ENCODE measurements around the gene ISG20.

DNA sequence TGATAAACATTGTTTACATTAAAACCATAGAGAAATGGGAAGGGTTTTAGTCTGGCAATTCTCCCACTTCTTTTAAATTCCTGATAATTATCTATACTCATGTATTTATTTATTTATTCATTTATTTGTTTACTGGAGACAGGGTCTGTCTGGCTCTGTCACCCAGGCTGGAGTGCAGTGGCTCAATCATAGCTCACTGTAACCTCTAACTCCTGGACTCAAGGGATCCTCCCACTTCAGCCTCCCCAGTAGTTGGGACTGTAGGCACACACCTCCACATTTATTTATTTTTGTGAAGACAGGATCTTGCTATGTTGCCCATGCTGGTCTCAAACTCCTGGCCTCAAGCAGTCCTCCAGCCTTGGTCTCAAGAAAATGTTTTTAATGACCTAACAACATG lies 20.1 kb upstream of the ISG20 start:
- TF ChIP-seq, protein P1, sequence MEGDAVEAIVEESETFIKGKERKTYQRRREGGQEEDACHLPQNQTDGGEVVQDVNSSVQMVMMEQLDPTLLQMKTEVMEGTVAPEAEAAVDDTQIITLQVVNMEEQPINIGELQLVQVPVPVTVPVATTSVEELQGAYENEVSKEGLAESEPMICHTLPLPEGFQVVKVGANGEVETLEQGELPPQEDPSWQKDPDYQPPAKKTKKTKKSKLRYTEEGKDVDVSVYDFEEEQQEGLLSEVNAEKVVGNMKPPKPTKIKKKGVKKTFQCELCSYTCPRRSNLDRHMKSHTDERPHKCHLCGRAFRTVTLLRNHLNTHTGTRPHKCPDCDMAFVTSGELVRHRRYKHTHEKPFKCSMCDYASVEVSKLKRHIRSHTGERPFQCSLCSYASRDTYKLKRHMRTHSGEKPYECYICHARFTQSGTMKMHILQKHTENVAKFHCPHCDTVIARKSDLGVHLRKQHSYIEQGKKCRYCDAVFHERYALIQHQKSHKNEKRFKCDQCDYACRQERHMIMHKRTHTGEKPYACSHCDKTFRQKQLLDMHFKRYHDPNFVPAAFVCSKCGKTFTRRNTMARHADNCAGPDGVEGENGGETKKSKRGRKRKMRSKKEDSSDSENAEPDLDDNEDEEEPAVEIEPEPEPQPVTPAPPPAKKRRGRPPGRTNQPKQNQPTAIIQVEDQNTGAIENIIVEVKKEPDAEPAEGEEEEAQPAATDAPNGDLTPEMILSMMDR (IDR thresholded peaks at IDR 0.05): no peak
- TF ChIP-seq POLR2A (IDR thresholded peaks at IDR 0.05): no peak

Measured in uterus (tissue), 2 donors.